Small intestine (tissue), 7 donors: ENCODE data around the gene SPECC1. TPM values are rescaled to one million over a fixed set of nuclear protein-coding genes. Genes with fewer than 3 reads are reported as not detected.

Source experiments
- DNase-seq, 2 donors: peaks; one replicate each; pipeline versions ENCODE4 v3.0.0 to v3.0.0-alpha.2; 2013
- FAIRE-seq: peaks from 2 replicates; lab custom pipeline; 2012; peaks lifted over from hg19 to GRCh38; lab: Jason Lieb, UNC
- H3K27ac ChIP-seq, 3 donors: one replicate each; pipeline ENCODE4 v1.5.1; 2013; ENCODE audit warnings: low read length in 2 of 3, mild to moderate bottlenecking in 2 of 3, control low read depth in 1 of 3, inconsistent platforms in 1 of 3, low read depth in 1 of 3, moderate library complexity in 1 of 3
- H3K27me3 ChIP-seq, 3 donors: one replicate each; pipeline ENCODE4 v1.6.1; 2013; ENCODE audit warnings: low read length in 3 of 3, inconsistent platforms in 1 of 3; ENCODE audit not compliant: control insufficient read depth in 3 of 3, insufficient read depth in 3 of 3
- H3K36me3 ChIP-seq, 3 donors: one replicate each; pipeline ENCODE4 v1.6.1; 2013; ENCODE audit warnings: low read length in 3 of 3, inconsistent platforms in 1 of 3, low read depth in 1 of 3, mild to moderate bottlenecking in 1 of 3, moderate library complexity in 1 of 3; ENCODE audit not compliant: control insufficient read depth in 3 of 3, insufficient read depth in 2 of 3
- H3K4me1 ChIP-seq, 3 donors: one replicate each; pipeline ENCODE4 v1.6.1; 2013; ENCODE audit warnings: low read length in 2 of 3, inconsistent platforms in 1 of 3, low read depth in 1 of 3, mild to moderate bottlenecking in 1 of 3, moderate library complexity in 1 of 3; ENCODE audit not compliant: control insufficient read depth in 3 of 3, insufficient read depth in 2 of 3
- H3K4me3 ChIP-seq, 3 donors: one replicate each; pipeline ENCODE4 v1.5.1; 2013; ENCODE audit warnings: low read length in 3 of 3, control low read depth in 1 of 3, inconsistent platforms in 1 of 3, low read depth in 1 of 3, mild to moderate bottlenecking in 1 of 3, moderate library complexity in 1 of 3
- H3K9me3 ChIP-seq, 2 donors: one replicate each; pipeline ENCODE4 v1.6.1; 2013; ENCODE audit warnings: low read depth in 1 of 2, low read length in 1 of 2; ENCODE audit not compliant: control insufficient read depth in 2 of 2, insufficient read depth in 1 of 2
- WGBS, 3 donors: extraction: QIAGEN DNeasy Blood & Tissue Kit; methylation state at CpG; one replicate each; pipeline ENCODE4 v1.1.7; 2013; 5-methylcytosine and 5-hydroxymethylcytosine counted together
- polyA plus RNA-seq, 4 donors: library from polyadenylated mRNA; stranded (reverse) in 3 of 4; unstranded in 1 of 4; fragments of 200-250 nt in 3 of 4; fragments of 120-200 nt in 1 of 4; gene quantifications; one replicate each; pipeline versions ENCODE4 v1.2.1 to v1.2.3, GENCODE V29; 2013
- donor health status: healthy with polysubstance abuse.
- donor health status: control.
- donor health status: control.
- donor health status: Bipolar disorder and iron deficiency.
- donor health status: healthy.

The SPECC1 gene
- polyA plus RNA-seq, 4 donors = 13.7 to 38.9 (median 32.8) TPM

DNA sequence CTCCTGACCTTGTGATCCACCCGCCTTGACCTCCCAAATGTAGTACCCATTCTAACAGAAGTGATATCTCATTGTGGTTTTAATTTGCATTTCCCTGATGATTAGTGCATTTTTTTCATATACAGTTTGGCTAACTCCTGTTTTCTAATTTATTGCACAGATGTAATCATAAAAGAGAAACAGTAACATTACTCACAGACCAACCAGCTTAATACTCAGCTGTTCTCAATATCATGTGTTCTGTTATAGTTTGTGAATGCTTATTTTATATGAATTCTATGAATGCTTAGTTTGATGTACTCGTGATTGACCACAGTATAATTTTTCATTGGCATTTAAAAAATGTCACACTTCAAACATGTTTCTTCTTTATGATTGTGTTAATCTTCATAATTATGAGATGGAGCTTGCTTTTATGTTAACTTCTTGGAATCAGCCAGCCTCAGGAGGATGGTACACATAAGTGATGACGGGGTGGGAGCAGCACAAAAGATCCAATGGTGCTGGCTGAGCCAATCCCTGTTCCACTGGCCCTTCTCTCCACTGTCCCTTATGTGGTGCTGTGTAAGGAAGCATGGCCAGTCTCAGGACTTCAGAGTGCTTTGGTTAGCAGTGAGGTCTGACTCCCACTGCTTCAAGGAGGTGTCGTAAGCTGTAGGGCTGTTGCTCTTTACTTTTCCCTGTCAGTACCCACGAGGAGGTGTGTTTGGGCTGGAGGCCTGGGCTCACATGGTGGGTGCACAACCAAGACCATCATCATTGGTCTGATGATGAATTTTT, 191.0 kb downstream of the SPECC1 start:
- Histone ChIP-seq H3K9me3 (peaks cover 0 to 14% of the 10 kb centered on the region in 2 donors), H3K4me1 (no peaks in the 10 kb centered on the region)
- DNase-seq = no peak

GRCh38 chr17:20200865-20201458, 191.8 kb downstream of the SPECC1 start:
- H3K27ac ChIP-seq = no peak overlapping the region
- no peak for FAIRE-seq

More for the DNA sequence above, 191.0 kb downstream of the SPECC1 start:
- H3K36me3 ChIP-seq = peaks cover 0 to 5% (median 2%) of the 10 kb centered on the region in 3 donors
- H3K27me3 ChIP-seq = no peaks in the 10 kb centered on the region
- H3K27ac ChIP-seq = no peak overlapping the region
- H3K4me3 ChIP-seq = no peak overlapping the region
- WGBS, 3 donors = 86 to 91% (median 88%) methylated on average over 5 of the region's 5 CpGs
- no peak for FAIRE-seq

GRCh38 chr17:20202141-20202621, 193.0 kb downstream of the SPECC1 start:
- peak; percentile 12 to 29 for DNase-seq
- 62 to 75% (median 70%) methylated on average over 3 of the region's 3 CpGs for WGBS, 3 donors
- H3K4me3 ChIP-seq = no peak overlapping the region
- H3K27ac ChIP-seq = no peak overlapping the region
- H3K4me1 ChIP-seq = no peaks in the 10 kb centered on the region
- H3K9me3 ChIP-seq = peaks cover 0 to 9% of the 10 kb centered on the region in 2 donors
- H3K36me3 ChIP-seq = peaks cover 0 to 5% (median 2%) of the 10 kb centered on the region in 3 donors
- H3K27me3 ChIP-seq = no peaks in the 10 kb centered on the region
- FAIRE-seq = no peak

More at GRCh38 chr17:20200865-20201458, 191.8 kb downstream of the SPECC1 start:
- H3K9me3 ChIP-seq = peaks cover 0 to 12% of the 10 kb centered on the region in 2 donors
- no peaks in the 10 kb centered on the region for H3K27me3 ChIP-seq
- DNase-seq = no peak
- WGBS, 3 donors = 89 to 95% (median 91%) methylated on average over 10 of the region's 10 CpGs
- peaks cover 0 to 5% (median 2%) of the 10 kb centered on the region in 3 donors for H3K36me3 ChIP-seq
- H3K4me3 ChIP-seq = no peak overlapping the region
- no peaks in the 10 kb centered on the region for H3K4me1 ChIP-seq

DNA sequence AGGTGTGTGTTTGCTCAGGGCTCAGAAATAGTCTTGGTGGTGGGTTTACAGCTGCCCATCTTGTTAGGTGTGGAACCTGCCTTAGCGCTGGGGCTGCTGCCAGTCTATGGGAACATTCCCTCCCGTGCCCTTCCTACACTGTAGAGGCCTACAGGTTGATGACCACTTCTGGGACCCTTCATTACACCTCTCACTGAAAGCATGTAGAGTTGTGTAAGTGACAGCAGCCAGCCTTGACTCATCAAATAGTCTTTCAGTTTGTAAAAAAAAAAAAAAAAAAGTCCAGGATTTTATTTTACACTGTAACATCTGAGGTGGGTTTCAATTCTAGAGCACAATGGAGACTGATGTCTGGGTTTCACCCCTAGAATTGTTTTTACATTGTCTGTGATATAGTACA, 193.9 kb downstream of the SPECC1 start:
- Histone ChIP-seq H3K4me3 (no peak overlapping the region), H3K27me3 (no peaks in the 10 kb centered on the region), H3K36me3 (peaks cover 0 to 5% (median 2%) of the 10 kb centered on the region in 3 donors), H3K4me1 (no peaks in the 10 kb centered on the region), H3K27ac (peak overlapping the region in 1 of 3 donors; percentile 20), H3K9me3 (peaks cover 0 to 5% of the 10 kb centered on the region in 2 donors)
- no peak for DNase-seq
- WGBS, 3 donors = 95 to 97% (median 96%) methylated on average over 2 of the region's 2 CpGs
- FAIRE-seq = no peak

GRCh38 chr17:20203761-20204263, 194.7 kb downstream of the SPECC1 start:
- 78 to 90% (median 88%) methylated on average over 3 of the region's 3 CpGs for WGBS, 3 donors
- Histone ChIP-seq H3K9me3 (no peaks in the 10 kb centered on the region), H3K4me1 (no peaks in the 10 kb centered on the region), H3K4me3 (no peak overlapping the region), H3K27me3 (no peaks in the 10 kb centered on the region), H3K36me3 (peaks cover 0 to 5% (median 2%) of the 10 kb centered on the region in 3 donors), H3K27ac (no peak overlapping the region)
- FAIRE-seq (no peak), DNase-seq (no peak)

GRCh38 chr17:20205609-20206008, 196.4 kb downstream of the SPECC1 start:
- Histone ChIP-seq H3K9me3 (no peaks in the 10 kb centered on the region), H3K27me3 (no peaks in the 10 kb centered on the region), H3K4me3 (no peak overlapping the region), H3K36me3 (peaks cover 0 to 5% (median 2%) of the 10 kb centered on the region in 3 donors), H3K4me1 (no peaks in the 10 kb centered on the region), H3K27ac (no peak overlapping the region)
- WGBS, 3 donors = 81% methylated on average over 5 of the region's 5 CpGs
- FAIRE-seq (no peak), DNase-seq (no peak)

- no peaks in the 10 kb centered on the region for H3K9me3 ChIP-seq
- WGBS, 3 donors = 72 to 84% (median 81%) methylated on average over 3 of the region's 3 CpGs
- no peak for FAIRE-seq
- H3K4me3 ChIP-seq = no peak overlapping the region
- no peaks in the 10 kb centered on the region for H3K27me3 ChIP-seq
- no peak for DNase-seq
- no peak overlapping the region for H3K27ac ChIP-seq
- no peaks in the 10 kb centered on the region for H3K4me1 ChIP-seq
- peaks cover 0 to 8% (median 2%) of the 10 kb centered on the region in 3 donors for H3K36me3 ChIP-seq
Observed at GRCh38 chr17:20206068-20206467, 196.9 kb downstream of the SPECC1 start.

- DNase-seq (no peak), FAIRE-seq (peak; percentile 51)
- WGBS, 3 donors = 54 to 85% (median 75%) methylated on average over 3 of the region's 3 CpGs
- Histone ChIP-seq H3K4me1 (no peaks in the 10 kb centered on the region), H3K36me3 (peaks cover 0 to 12% (median 2%) of the 10 kb centered on the region in 3 donors), H3K27me3 (no peaks in the 10 kb centered on the region), H3K27ac (no peak overlapping the region), H3K9me3 (no peaks in the 10 kb centered on the region), H3K4me3 (no peak overlapping the region)
Observed at GRCh38 chr17:20206591-20206990, 197.4 kb downstream of the SPECC1 start.
